ENCODE results near the gene SCAF1. TPM values are rescaled to one million over a fixed set of nuclear protein-coding genes. Genes with fewer than 3 reads are reported as not detected.

The SCAF1 gene
- total RNA-seq, 1 donor from 2014 or later, result 59.4 TPM

DNA sequence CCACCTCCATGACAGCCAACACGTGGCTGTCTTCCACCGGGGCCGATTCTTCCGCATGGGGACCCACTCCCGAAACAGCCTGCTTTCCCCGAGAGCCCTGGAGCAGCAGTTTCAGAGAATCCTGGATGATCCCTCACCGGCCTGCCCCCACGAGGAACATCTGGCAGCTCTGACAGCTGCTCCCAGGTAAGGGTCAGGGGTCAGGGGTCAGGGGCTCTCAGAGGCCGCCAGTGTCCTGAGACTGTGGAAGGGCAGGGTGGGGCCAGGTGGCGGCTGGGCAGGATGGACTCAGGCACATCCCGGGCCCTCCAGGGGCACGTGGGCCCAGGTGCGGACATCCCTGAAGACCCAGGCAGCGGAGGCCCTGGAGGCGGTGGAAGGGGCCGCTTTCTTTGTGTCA, 63.9 kb downstream of the SCAF1 start:
- no peaks in the 10 kb centered on the region for H3K4me1 ChIP-seq
- intact Hi-C loops (cut with DNase I), result no loop called here
- TF ChIP-seq, protein P1, sequence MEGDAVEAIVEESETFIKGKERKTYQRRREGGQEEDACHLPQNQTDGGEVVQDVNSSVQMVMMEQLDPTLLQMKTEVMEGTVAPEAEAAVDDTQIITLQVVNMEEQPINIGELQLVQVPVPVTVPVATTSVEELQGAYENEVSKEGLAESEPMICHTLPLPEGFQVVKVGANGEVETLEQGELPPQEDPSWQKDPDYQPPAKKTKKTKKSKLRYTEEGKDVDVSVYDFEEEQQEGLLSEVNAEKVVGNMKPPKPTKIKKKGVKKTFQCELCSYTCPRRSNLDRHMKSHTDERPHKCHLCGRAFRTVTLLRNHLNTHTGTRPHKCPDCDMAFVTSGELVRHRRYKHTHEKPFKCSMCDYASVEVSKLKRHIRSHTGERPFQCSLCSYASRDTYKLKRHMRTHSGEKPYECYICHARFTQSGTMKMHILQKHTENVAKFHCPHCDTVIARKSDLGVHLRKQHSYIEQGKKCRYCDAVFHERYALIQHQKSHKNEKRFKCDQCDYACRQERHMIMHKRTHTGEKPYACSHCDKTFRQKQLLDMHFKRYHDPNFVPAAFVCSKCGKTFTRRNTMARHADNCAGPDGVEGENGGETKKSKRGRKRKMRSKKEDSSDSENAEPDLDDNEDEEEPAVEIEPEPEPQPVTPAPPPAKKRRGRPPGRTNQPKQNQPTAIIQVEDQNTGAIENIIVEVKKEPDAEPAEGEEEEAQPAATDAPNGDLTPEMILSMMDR (IDR thresholded peaks at IDR 0.05), result no peak
- peaks cover 5% of the 10 kb centered on the region for H3K27me3 ChIP-seq (ENCODE audit: low read depth)
- DNase-seq (no peak), ATAC-seq (peak in 1 of 2 donors; percentile 29)
- H3K4me3 ChIP-seq, result no peak overlapping the region
- no peak overlapping the region for H3K27ac ChIP-seq
- no peaks in the 10 kb centered on the region for H3K36me3 ChIP-seq
- H3K9me3 ChIP-seq, result no peaks in the 10 kb centered on the region

Small RNAs within 50 kb of the gene (microRNA-seq; reads per million reads assigned to microRNA genes)
- gene MIR5088 (ENCODE audit: borderline number of aligned reads), result not detected

Other genes with a start within 250 kb of the SCAF1 start
- gene PTH2, start 218.8 kb upstream of the SCAF1 start, total RNA-seq, result not detected
- not detected for gene GFY, start 216.8 kb upstream of the SCAF1 start, total RNA-seq
- gene SLC17A7, start 200.7 kb upstream of the SCAF1 start, total RNA-seq, result 0.56 TPM
- 63.2 TPM for gene PIH1D1, start 190.4 kb upstream of the SCAF1 start, total RNA-seq
- gene ALDH16A1, start 189.0 kb upstream of the SCAF1 start, total RNA-seq, result 33.7 TPM
- gene FLT3LG, start 168.0 kb upstream of the SCAF1 start, total RNA-seq, result 12.8 TPM
- gene RPL13A, start 154.6 kb upstream of the SCAF1 start, total RNA-seq, result 1,820 TPM
- 1,649 TPM for gene RPS11, start 145.8 kb upstream of the SCAF1 start, total RNA-seq
- 385 TPM for gene FCGRT, start 129.5 kb upstream of the SCAF1 start, total RNA-seq
- gene RCN3, start 114.2 kb upstream of the SCAF1 start, total RNA-seq, result 28.1 TPM
- gene NOSIP, start 61.7 kb upstream of the SCAF1 start, total RNA-seq, result 47.2 TPM
- 7.6 TPM for gene PRRG2, start 60.9 kb upstream of the SCAF1 start, total RNA-seq
- 32.0 TPM for gene PRR12, start 51.0 kb upstream of the SCAF1 start, total RNA-seq
- gene RRAS, start 2.1 kb upstream of the SCAF1 start, total RNA-seq, result 114 TPM
- gene IRF3, start 23.6 kb downstream of the SCAF1 start, total RNA-seq, result 99.8 TPM
- 17.0 TPM for gene BCL2L12, start 23.7 kb downstream of the SCAF1 start, total RNA-seq
- gene PRMT1, start 35.1 kb downstream of the SCAF1 start, total RNA-seq, result 88.3 TPM
- 2.1 TPM for gene ADM5, start 47.4 kb downstream of the SCAF1 start, total RNA-seq
- 3.8 TPM for gene CPT1C, start 48.9 kb downstream of the SCAF1 start, total RNA-seq
- gene TSKS, start 121.1 kb downstream of the SCAF1 start, total RNA-seq, result 1.2 TPM
- gene AP2A1, start 124.8 kb downstream of the SCAF1 start, total RNA-seq, result 67.6 TPM
- gene FUZ, start 171.1 kb downstream of the SCAF1 start, total RNA-seq, result 24.0 TPM
- 65.8 TPM for gene MED25, start 176.1 kb downstream of the SCAF1 start, total RNA-seq
- gene PTOV1, start 208.9 kb downstream of the SCAF1 start, total RNA-seq, result 124 TPM
- gene PNKP, start 225.4 kb downstream of the SCAF1 start, total RNA-seq, result 78.0 TPM
- gene AKT1S1, start 235.1 kb downstream of the SCAF1 start, total RNA-seq, result 29.7 TPM
- 53.1 TPM for gene TBC1D17, start 235.5 kb downstream of the SCAF1 start, total RNA-seq